NT2/D1 (cell line): Measurements from ENCODE around the gene RAD51C.

Experiments
- SUZ12 ChIP-seq: IDR thresholded peaks from 2 replicates; pipeline ENCODE4 v1.6.1; 2011; ENCODE audit not compliant: insufficient read length, insufficient read depth; ENCODE audit errors: extremely low read depth
- YY1 ChIP-seq: IDR thresholded peaks from 2 replicates; pipeline ENCODE4 v1.6.1; 2011; ENCODE audit not compliant: insufficient read length, insufficient read depth
- ZNF274 ChIP-seq: IDR thresholded peaks from 2 replicates; pipeline ENCODE4 v1.6.1; 2011; ENCODE audit warnings: mild to moderate bottlenecking, low read depth, low read length

- TF ChIP-seq ZNF274 (no peak), SUZ12 (no peak), YY1 (no peak)
These were observed 12.4 kb upstream of the RAD51C start for GRCh38 chr17:58680038-58680369.
